Natural killer cell (primary cell): Measurements from ENCODE around the gene TDRD6. TPM values are rescaled to one million over a fixed set of nuclear protein-coding genes. Genes with fewer than 3 reads are reported as not detected.

Experiments
- ATAC-seq, 3 donors: fragments of 150-1000 bp in 2 of 3; fragments of 200-7000 bp in 1 of 3; cut with Tn5 transposase; 1 replicate in 1 of 3; 2 replicates in 2 of 3; pipeline ENCODE4 v1.10.0; 2021; ENCODE audit warnings: mild to moderate bottlenecking in 2 of 3, moderate library complexity in 2 of 3
- DNase-seq, 2 donors: peaks; one replicate each; pipeline versions ENCODE4 v3.0.0 to v3.0.0-alpha.2; 2013 to 2021; ENCODE audit warnings: mixed read lengths in 1 of 2
- H3K27ac ChIP-seq: one replicate; pipeline ENCODE4 v1.5.1; 2013; ENCODE audit warnings: mild to moderate bottlenecking, low read length
- H3K27me3 ChIP-seq: one replicate; pipeline ENCODE4 v1.6.1; 2013; ENCODE audit warnings: low read length; ENCODE audit not compliant: control insufficient read depth, insufficient read depth
- H3K36me3 ChIP-seq: one replicate; pipeline ENCODE4 v1.6.1; 2013; ENCODE audit warnings: low read length; ENCODE audit not compliant: control insufficient read depth, insufficient read depth
- H3K4me1 ChIP-seq: one replicate; pipeline ENCODE4 v1.6.1; 2013; ENCODE audit warnings: low read length; ENCODE audit not compliant: control insufficient read depth, insufficient read depth
- H3K4me3 ChIP-seq: one replicate; pipeline ENCODE4 v1.5.1; 2013; ENCODE audit warnings: low read length
- H3K9me3 ChIP-seq: one replicate; pipeline ENCODE4 v1.6.1; 2013; ENCODE audit warnings: low read length; ENCODE audit not compliant: control insufficient read depth, insufficient read depth
- H3K27ac Mint-ChIP-seq, 2 donors: one replicate each; pipeline ENCODE4 v1.8.0; 2022; ENCODE audit warnings: mild to moderate bottlenecking in 2 of 2, mixed read lengths in 2 of 2, moderate library complexity in 1 of 2
- H3K27me3 Mint-ChIP-seq, 2 donors: one replicate each; pipeline ENCODE4 v1.8.0; 2022; ENCODE audit warnings: low read depth in 2 of 2, mixed read lengths in 2 of 2
- H3K36me3 Mint-ChIP-seq: one replicate; pipeline ENCODE4 v1.8.0; 2022; ENCODE audit warnings: mixed read lengths
- H3K4me1 Mint-ChIP-seq, 2 donors: one replicate each; pipeline ENCODE4 v1.8.0; 2022; ENCODE audit warnings: mixed read lengths in 2 of 2
- H3K4me3 Mint-ChIP-seq: one replicate; pipeline ENCODE4 v1.8.0; 2022; ENCODE audit warnings: mild to moderate bottlenecking, moderate library complexity, mixed read lengths
- H3K9me3 Mint-ChIP-seq, 2 donors: one replicate each; pipeline ENCODE4 v1.8.0; 2022; ENCODE audit warnings: mixed read lengths in 2 of 2
- CTCF ChIP-seq: fragments of 200-600 bp; IDR thresholded peaks from one replicate; pipeline ENCODE4 v1.8.0; 2022; ENCODE audit warnings: antibody characterized with exemption
- WGBS: methylation state at CpG from one replicate; pipeline ENCODE4 v1.1.7; 2013; ENCODE audit warnings: missing lambda C conversion rate; ENCODE audit not compliant: insufficient coverage; 5-methylcytosine and 5-hydroxymethylcytosine counted together
- intact Hi-C: fragments of 100-400 bp; cut with micrococcal nuclease; formaldehyde crosslinking; loops from one replicate; pipeline ENCODE4 v1.14.2; 2022
- total RNA-seq, 4 donors: library from RNA; stranded (reverse); fragments of 120-200 nt in 1 of 4; gene quantifications; one replicate each; pipeline versions ENCODE4 v1.2.3 to v1.2.4, GENCODE V29; 2013 to 2022

Gene TDRD6
- total RNA-seq, 3 donors from 2014 or later (not counting 1 experiment from before 2014, with no cell fraction given), result not detected

- Histone ChIP-seq H3K27me3 (no peaks in the 10 kb centered on the region), H3K27ac (no peak overlapping the region), H3K9me3 (no peaks in the 10 kb centered on the region), H3K4me3 (no peak overlapping the region), H3K4me1 (no peaks in the 10 kb centered on the region), H3K36me3 (no peaks in the 10 kb centered on the region)
- ATAC-seq (no peak), DNase-seq (no peak)
- no peak for TF ChIP-seq CTCF
- Mint-ChIP-seq H3K36me3 (no peaks in the 10 kb centered on the region), H3K27ac (no peak overlapping the region), H3K9me3 (no peaks in the 10 kb centered on the region), H3K4me1 (no peaks in the 10 kb centered on the region), H3K27me3 (peaks cover 7 to 24% of the 10 kb centered on the region in 2 donors), H3K4me3 (no peak overlapping the region)
- intact Hi-C loops, result no loop called here
- WGBS, result 94% methylated on average over 85 of the region's 85 CpGs
Observed at GRCh38 chr6:46688117-46688965, 656 bp downstream of the TDRD6 start.

- ATAC-seq, result no peak
- Histone ChIP-seq H3K27me3 (no peaks in the 10 kb centered on the region), H3K4me1 (no peaks in the 10 kb centered on the region), H3K4me3 (no peak overlapping the region), H3K27ac (no peak overlapping the region), H3K36me3 (no peaks in the 10 kb centered on the region), H3K9me3 (no peaks in the 10 kb centered on the region)
- intact Hi-C loops, result no loop called here
- 93% methylated on average over 13 of the region's 13 CpGs for WGBS
- Mint-ChIP-seq H3K36me3 (no peaks in the 10 kb centered on the region), H3K4me3 (no peak overlapping the region), H3K27ac (no peak overlapping the region), H3K27me3 (peaks cover 9 to 24% of the 10 kb centered on the region in 2 donors), H3K9me3 (no peaks in the 10 kb centered on the region), H3K4me1 (no peaks in the 10 kb centered on the region)
- no peak for TF ChIP-seq CTCF
- DNase-seq, result no peak
Observed at GRCh38 chr6:46688966-46689335, 1.3 kb downstream of the TDRD6 start.

- Mint-ChIP-seq H3K27ac (no peak overlapping the region), H3K9me3 (no peaks in the 10 kb centered on the region), H3K36me3 (no peaks in the 10 kb centered on the region), H3K4me1 (no peaks in the 10 kb centered on the region), H3K4me3 (no peak overlapping the region), H3K27me3 (peaks cover 9 to 24% of the 10 kb centered on the region in 2 donors)
- Histone ChIP-seq H3K9me3 (no peaks in the 10 kb centered on the region), H3K27ac (no peak overlapping the region), H3K27me3 (no peaks in the 10 kb centered on the region), H3K4me1 (no peaks in the 10 kb centered on the region), H3K4me3 (no peak overlapping the region), H3K36me3 (no peaks in the 10 kb centered on the region)
- 94% methylated on average over 3 of the region's 3 CpGs for WGBS
- ATAC-seq (no peak), DNase-seq (no peak)
- TF ChIP-seq CTCF, result no peak
- intact Hi-C loops, result no loop called here
Observed at GRCh38 chr6:46689657-46690056, 2.0 kb downstream of the TDRD6 start.
